Endodermal cell (in vitro differentiated cells): Measurements from ENCODE around the gene LMO3. TPM values are rescaled to one million over a fixed set of nuclear protein-coding genes. Genes with fewer than 3 reads are reported as not detected.

Experiments used
- DNase-seq: peaks from one replicate; pipeline ENCODE4 v3.0.0-alpha.2; 2017
- H3K27ac ChIP-seq: 2 replicates; pipeline ENCODE4 v1.5.1; 2013; ENCODE audit warnings: mild to moderate bottlenecking, low read depth, low read length, moderate library complexity
- H3K27me3 ChIP-seq: 2 replicates; pipeline ENCODE4 v1.6.1; 2013; ENCODE audit warnings: mild to moderate bottlenecking, low read length, moderate library complexity; ENCODE audit not compliant: insufficient read depth, control insufficient read depth, poor library complexity, severe bottlenecking
- H3K36me3 ChIP-seq: 2 replicates; pipeline ENCODE4 v1.7.0; 2013; ENCODE audit warnings: mild to moderate bottlenecking, low read length, moderate library complexity; ENCODE audit not compliant: control insufficient read depth, insufficient read depth
- H3K4me1 ChIP-seq: one replicate; pipeline ENCODE4 v1.7.0; 2013; ENCODE audit warnings: low read length; ENCODE audit not compliant: control insufficient read depth, insufficient read depth
- H3K4me3 ChIP-seq: 2 replicates; pipeline ENCODE4 v1.5.1; 2013; ENCODE audit warnings: mild to moderate bottlenecking, low read length, moderate library complexity
- H3K9ac ChIP-seq: 2 replicates; pipeline ENCODE4 v1.6.1; 2013; ENCODE audit warnings: mild to moderate bottlenecking, low read length, moderate library complexity; ENCODE audit not compliant: poor library complexity, severe bottlenecking; ENCODE audit errors: extremely low read depth
- H3K9me3 ChIP-seq: 2 replicates; pipeline ENCODE4 v1.6.1; 2013; ENCODE audit warnings: mild to moderate bottlenecking, low read length, moderate library complexity; ENCODE audit not compliant: control insufficient read depth
- H3K27ac Mint-ChIP-seq: 2 replicates; pipeline ENCODE4 v1.8.0; 2020; ENCODE audit warnings: mixed read lengths
- H3K27me3 Mint-ChIP-seq: 2 replicates; pipeline ENCODE4 v1.8.0; 2021; ENCODE audit warnings: mild to moderate bottlenecking, mixed read lengths; ENCODE audit not compliant: insufficient read depth
- H3K36me3 Mint-ChIP-seq: 2 replicates; pipeline ENCODE4 v1.8.0; 2020; ENCODE audit warnings: low read depth, mixed read lengths
- H3K4me1 Mint-ChIP-seq: 2 replicates; pipeline ENCODE4 v1.8.0; 2020; ENCODE audit warnings: mixed read lengths
- H3K4me3 Mint-ChIP-seq: 2 replicates; pipeline ENCODE4 v1.8.0; 2020; ENCODE audit warnings: mild to moderate bottlenecking, moderate library complexity, mixed read lengths
- H3K9me3 Mint-ChIP-seq: 2 replicates; pipeline ENCODE4 v1.8.0; 2020; ENCODE audit warnings: mild to moderate bottlenecking, mixed read lengths
- CTCF ChIP-seq: fragments of 200-600 bp; sonication (generic); conservative IDR thresholded peaks from 2 replicates; pipeline ENCODE4 v1.5.0; 2021; ENCODE audit warnings: antibody characterized with exemption, mild to moderate bottlenecking
- WGBS, 2 experiments: methylation state at CpG; one replicate each; pipeline versions ENCODE4 v1.1.5 to v1.1.7; 2013; ENCODE audit warnings: missing lambda C conversion rate in 2 of 2, mixed read lengths in 1 of 2; ENCODE audit not compliant: insufficient coverage in 1 of 2, insufficient read length in 1 of 2; 5-methylcytosine and 5-hydroxymethylcytosine counted together
- total RNA-seq, 2 donors: library from RNA; stranded (reverse); fragmentation: NEBNext Ultra II Directional in 1 of 2; extraction: Animal tissue kit (Norgen Biotek cat#: 25700) in 1 of 2; gene quantifications; 2 replicates in 1 of 2; 3 replicates in 1 of 2; pipeline ENCODE4 v1.2.1, GENCODE V29; 2021

Gene LMO3
- total RNA-seq, 2 donors from 2014 or later = 0.77 to 3.2 TPM

GRCh38 chr12:16523284-16523950, 82.5 kb downstream of the LMO3 start:
- Mint-ChIP-seq H3K4me1 (peaks cover 7% of the 10 kb centered on the region), H3K27me3 (no peaks in the 10 kb centered on the region), H3K4me3 (no peak overlapping the region), H3K9me3 (no peaks in the 10 kb centered on the region), H3K27ac (no peak overlapping the region), H3K36me3 (no peaks in the 10 kb centered on the region)
- H3K36me3 ChIP-seq = no peaks in the 10 kb centered on the region
- no peak overlapping the region for H3K9ac ChIP-seq
- H3K27ac ChIP-seq = no peak overlapping the region
- DNase-seq = no peak
- no peaks in the 10 kb centered on the region for H3K9me3 ChIP-seq
- TF ChIP-seq CTCF = no peak
- H3K27me3 ChIP-seq = no peaks in the 10 kb centered on the region
- no peak overlapping the region for H3K4me3 ChIP-seq
- WGBS, 2 experiments = 99 to 100% methylated on average over 3 to 5 of the region's 5 CpGs
- H3K4me1 ChIP-seq = no peaks in the 10 kb centered on the region

DNA sequence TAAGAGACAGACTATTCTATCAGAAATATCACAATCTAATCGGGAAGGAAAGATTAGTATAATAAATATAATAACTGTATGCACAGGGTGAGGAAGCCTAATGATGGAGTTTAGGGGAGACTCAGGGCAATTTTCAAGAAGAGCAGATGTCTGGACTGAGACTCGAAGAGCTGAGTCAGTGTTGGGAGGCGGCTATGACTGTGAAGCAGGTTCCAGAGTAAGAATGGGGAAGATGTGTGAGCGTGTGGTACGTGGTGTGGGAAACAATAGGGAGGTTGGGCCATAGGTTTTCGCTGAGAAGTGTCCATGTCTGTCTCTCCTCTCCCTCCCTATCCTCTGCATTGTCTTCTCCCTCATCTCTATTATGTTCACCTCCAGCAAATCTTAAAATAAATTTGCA, 85.6 kb downstream of the LMO3 start:
- TF ChIP-seq CTCF = no peak
- Histone ChIP-seq H3K27me3 (no peaks in the 10 kb centered on the region), H3K9me3 (no peaks in the 10 kb centered on the region), H3K9ac (no peak overlapping the region), H3K36me3 (no peaks in the 10 kb centered on the region), H3K4me1 (no peaks in the 10 kb centered on the region), H3K4me3 (no peak overlapping the region), H3K27ac (no peak overlapping the region)
- Mint-ChIP-seq H3K4me3 (no peak overlapping the region), H3K27me3 (no peaks in the 10 kb centered on the region), H3K36me3 (no peaks in the 10 kb centered on the region), H3K9me3 (no peaks in the 10 kb centered on the region), H3K4me1 (peaks cover 7% of the 10 kb centered on the region), H3K27ac (no peak overlapping the region)
- no peak for DNase-seq
- 95 to 97% methylated on average over 2 to 5 of the region's 6 CpGs for WGBS, 2 experiments

DNA sequence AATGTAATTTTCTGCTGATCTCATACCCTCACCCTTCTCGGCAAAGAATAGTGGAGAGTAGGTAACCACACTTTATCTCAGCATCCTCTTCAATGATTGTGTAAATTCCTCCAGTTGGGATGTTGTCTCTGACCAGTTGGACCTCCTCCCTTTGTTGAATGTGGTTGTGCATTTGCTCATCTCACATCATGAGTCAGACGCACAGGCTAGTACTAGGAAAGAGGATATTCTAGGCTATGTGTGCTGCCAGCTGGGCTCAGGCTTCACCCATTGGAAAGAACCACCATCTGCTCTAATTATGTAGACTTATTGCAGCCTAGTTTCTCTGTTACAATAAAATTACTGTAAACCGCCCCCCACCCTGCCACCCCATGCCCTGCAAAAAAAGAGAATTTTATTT, 90.3 kb downstream of the LMO3 start:
- H3K36me3 ChIP-seq = no peaks in the 10 kb centered on the region
- H3K9ac ChIP-seq = no peak overlapping the region
- no peak overlapping the region for H3K4me3 ChIP-seq
- H3K4me1 ChIP-seq = no peaks in the 10 kb centered on the region
- WGBS, 2 experiments = 92% methylated on average over 3 of the region's 3 CpGs; no CpG with 5 or more reads in 1 of the 2 experiments
- H3K36me3 Mint-ChIP-seq = no peaks in the 10 kb centered on the region
- no peaks in the 10 kb centered on the region for H3K9me3 Mint-ChIP-seq
- no peaks in the 10 kb centered on the region for H3K27me3 ChIP-seq
- DNase-seq = no peak
- H3K4me3 Mint-ChIP-seq = no peak overlapping the region
- H3K27me3 Mint-ChIP-seq = no peaks in the 10 kb centered on the region
- H3K4me1 Mint-ChIP-seq = no peaks in the 10 kb centered on the region
- H3K27ac ChIP-seq = no peak overlapping the region
- no peak overlapping the region for H3K27ac Mint-ChIP-seq
- H3K9me3 ChIP-seq = no peaks in the 10 kb centered on the region
- no peak for TF ChIP-seq CTCF
